ENCODE measurements around the gene SUGCT. TPM values are rescaled to one million over a fixed set of nuclear protein-coding genes. Genes with fewer than 3 reads are reported as not detected.

Gene SUGCT
- polyA plus RNA-seq, 1 donor = 18.8 TPM

GRCh38 chr7:40722242-40722641, 587.4 kb downstream of the SUGCT start:
- H3K27me3 ChIP-seq (ENCODE audit: control insufficient read depth, insufficient read depth, low read length) = no peaks in the 10 kb centered on the region
- H3K4me1 ChIP-seq (ENCODE audit: control insufficient read depth, insufficient read depth, low read length) = no peaks in the 10 kb centered on the region
- no peak overlapping the region for H3K27ac ChIP-seq (ENCODE audit: low read length)
- no peak for DNase-seq
- no peaks in the 10 kb centered on the region for H3K36me3 ChIP-seq (ENCODE audit: control insufficient read depth, insufficient read depth, low read length)
- no CpG with 5 or more reads among the region's 2 CpGs for WGBS (ENCODE audit: insufficient coverage, low lambda C conversion rate)
- H3K9me3 ChIP-seq (ENCODE audit: control insufficient read depth, low read depth, low read length) = no peaks in the 10 kb centered on the region
- H3K4me3 ChIP-seq (ENCODE audit: low read length) = no peak overlapping the region

DNA sequence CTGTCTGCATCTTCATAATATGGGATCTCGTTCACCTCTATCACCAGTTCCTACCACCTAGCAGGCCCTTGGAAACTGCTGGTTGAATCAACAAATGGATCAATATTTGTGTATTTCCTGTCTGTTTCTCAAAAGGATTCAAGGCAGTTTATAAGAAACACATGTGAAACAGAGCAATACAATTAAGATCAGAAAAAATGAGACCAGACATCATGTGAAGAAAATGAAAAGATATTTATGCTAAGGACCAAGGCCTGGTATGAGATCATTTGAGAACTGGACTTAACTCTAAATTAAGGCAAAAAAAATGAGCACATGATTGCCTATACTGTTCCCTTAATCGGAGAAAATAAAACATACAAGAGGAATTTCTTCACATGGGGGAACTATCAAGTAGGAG, 589.0 kb downstream of the SUGCT start:
- Histone ChIP-seq H3K9me3 (ENCODE audit: control insufficient read depth, low read depth, low read length) (no peaks in the 10 kb centered on the region), H3K27me3 (ENCODE audit: control insufficient read depth, insufficient read depth, low read length) (no peaks in the 10 kb centered on the region)

DNA sequence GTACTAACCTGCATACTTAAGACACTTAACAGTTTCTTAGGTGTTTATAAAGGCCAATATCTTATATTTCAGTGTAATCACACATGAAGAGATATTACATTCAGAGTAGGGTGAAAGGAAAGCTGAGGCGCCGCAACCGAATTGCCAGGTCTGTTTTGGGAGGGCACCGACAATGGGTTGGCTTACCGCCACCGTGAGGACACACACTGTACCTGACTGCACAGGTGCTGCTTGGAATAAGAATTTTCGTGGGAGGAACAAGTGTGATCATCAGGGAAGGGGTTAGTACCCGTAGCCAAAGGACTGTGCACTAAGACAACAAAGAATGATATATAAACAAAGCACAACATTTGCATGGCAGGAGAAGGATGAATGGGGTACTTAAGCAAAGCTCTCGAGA, 591.8 kb downstream of the SUGCT start:
- no peaks in the 10 kb centered on the region for H3K36me3 ChIP-seq (ENCODE audit: control insufficient read depth, insufficient read depth, low read length)
- H3K4me3 ChIP-seq (ENCODE audit: low read length) = no peak overlapping the region
- no peak for DNase-seq

More for the DNA sequence above, 589.0 kb downstream of the SUGCT start:
- no peak for DNase-seq
- Histone ChIP-seq H3K4me1 (ENCODE audit: control insufficient read depth, insufficient read depth, low read length) (no peaks in the 10 kb centered on the region), H3K36me3 (ENCODE audit: control insufficient read depth, insufficient read depth, low read length) (no peaks in the 10 kb centered on the region), H3K4me3 (ENCODE audit: low read length) (no peak overlapping the region), H3K27ac (ENCODE audit: low read length) (no peak overlapping the region)
- 100% methylated on average over 1 of the region's 2 CpGs for WGBS (ENCODE audit: insufficient coverage, low lambda C conversion rate)

DNA sequence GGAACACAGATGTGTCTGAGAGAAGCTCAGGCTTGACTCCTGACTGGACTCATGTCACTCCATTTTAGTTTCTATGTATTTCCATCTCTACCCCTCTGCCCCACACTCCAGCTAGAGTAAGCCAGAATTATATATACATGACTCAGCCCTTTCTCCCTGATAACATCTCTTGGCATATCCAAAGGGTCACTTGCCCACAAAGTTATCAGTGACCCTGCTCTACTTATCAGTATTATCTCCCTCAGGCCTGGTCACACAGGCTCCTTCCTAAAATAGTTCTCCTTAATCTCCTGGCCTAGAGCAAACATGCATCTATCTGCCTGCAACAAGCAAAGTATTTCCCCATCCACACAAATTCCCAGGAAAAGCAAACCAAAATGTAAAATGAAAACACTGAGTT, 598.3 kb downstream of the SUGCT start:
- Histone ChIP-seq H3K27ac (ENCODE audit: low read length) (no peak overlapping the region), H3K36me3 (ENCODE audit: control insufficient read depth, insufficient read depth, low read length) (no peaks in the 10 kb centered on the region), H3K4me3 (ENCODE audit: low read length) (no peak overlapping the region), H3K9me3 (ENCODE audit: control insufficient read depth, low read depth, low read length) (no peaks in the 10 kb centered on the region), H3K27me3 (ENCODE audit: control insufficient read depth, insufficient read depth, low read length) (no peaks in the 10 kb centered on the region), H3K4me1 (ENCODE audit: control insufficient read depth, insufficient read depth, low read length) (no peaks in the 10 kb centered on the region)
- no peak for DNase-seq

More for the DNA sequence above, 591.8 kb downstream of the SUGCT start:
- Histone ChIP-seq H3K27me3 (ENCODE audit: control insufficient read depth, insufficient read depth, low read length) (no peaks in the 10 kb centered on the region), H3K27ac (ENCODE audit: low read length) (no peak overlapping the region), H3K4me1 (ENCODE audit: control insufficient read depth, insufficient read depth, low read length) (no peaks in the 10 kb centered on the region), H3K9me3 (ENCODE audit: control insufficient read depth, low read depth, low read length) (no peaks in the 10 kb centered on the region)
- WGBS (ENCODE audit: insufficient coverage, low lambda C conversion rate) = 73% methylated on average over 3 of the region's 9 CpGs

DNA sequence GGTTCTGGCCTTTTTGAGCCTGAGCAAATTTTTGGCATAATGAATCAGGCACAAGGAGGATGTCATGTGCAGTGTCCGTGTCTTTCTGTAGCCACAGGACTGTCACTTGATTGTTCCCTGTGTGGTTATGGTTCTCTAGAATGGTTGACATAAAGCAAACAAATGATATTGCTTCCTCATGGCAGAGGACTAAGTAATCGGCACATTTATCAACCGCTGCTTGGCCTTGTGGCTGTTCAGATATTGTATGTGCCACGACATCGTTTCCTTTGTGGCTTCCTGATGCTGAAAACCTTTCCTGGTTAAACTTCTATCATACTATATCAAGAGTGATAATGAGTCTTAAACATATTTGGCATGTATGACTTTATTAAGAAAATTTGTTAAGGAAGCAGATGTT, 598.8 kb downstream of the SUGCT start:
- H3K4me3 ChIP-seq (ENCODE audit: low read length) = no peak overlapping the region
- no peak overlapping the region for H3K27ac ChIP-seq (ENCODE audit: low read length)
- no peak for DNase-seq
- H3K9me3 ChIP-seq (ENCODE audit: control insufficient read depth, low read depth, low read length) = no peaks in the 10 kb centered on the region
- H3K36me3 ChIP-seq (ENCODE audit: control insufficient read depth, insufficient read depth, low read length) = no peaks in the 10 kb centered on the region
- H3K4me1 ChIP-seq (ENCODE audit: control insufficient read depth, insufficient read depth, low read length) = no peaks in the 10 kb centered on the region
- no peaks in the 10 kb centered on the region for H3K27me3 ChIP-seq (ENCODE audit: control insufficient read depth, insufficient read depth, low read length)
- WGBS (ENCODE audit: insufficient coverage, low lambda C conversion rate) = no CpG with 5 or more reads among the region's 5 CpGs

GRCh38 chr7:40739257-40739656, 604.5 kb downstream of the SUGCT start:
- Histone ChIP-seq H3K4me3 (ENCODE audit: low read length) (no peak overlapping the region), H3K4me1 (ENCODE audit: control insufficient read depth, insufficient read depth, low read length) (no peaks in the 10 kb centered on the region), H3K36me3 (ENCODE audit: control insufficient read depth, insufficient read depth, low read length) (no peaks in the 10 kb centered on the region), H3K27ac (ENCODE audit: low read length) (no peak overlapping the region), H3K27me3 (ENCODE audit: control insufficient read depth, insufficient read depth, low read length) (no peaks in the 10 kb centered on the region), H3K9me3 (ENCODE audit: control insufficient read depth, low read depth, low read length) (peaks cover 3% of the 10 kb centered on the region)
- WGBS (ENCODE audit: insufficient coverage, low lambda C conversion rate) = 100% methylated on average over 2 of the region's 2 CpGs
- DNase-seq = no peak

GRCh38 chr7:40742270-40742669, 607.5 kb downstream of the SUGCT start:
- H3K4me1 ChIP-seq (ENCODE audit: control insufficient read depth, insufficient read depth, low read length) = no peaks in the 10 kb centered on the region
- H3K4me3 ChIP-seq (ENCODE audit: low read length) = no peak overlapping the region
- H3K9me3 ChIP-seq (ENCODE audit: control insufficient read depth, low read depth, low read length) = peaks cover 3% of the 10 kb centered on the region
- H3K27me3 ChIP-seq (ENCODE audit: control insufficient read depth, insufficient read depth, low read length) = no peaks in the 10 kb centered on the region
- no CpG with 5 or more reads among the region's 7 CpGs for WGBS (ENCODE audit: insufficient coverage, low lambda C conversion rate)
- no peaks in the 10 kb centered on the region for H3K36me3 ChIP-seq (ENCODE audit: control insufficient read depth, insufficient read depth, low read length)
- H3K27ac ChIP-seq (ENCODE audit: low read length) = no peak overlapping the region
- no peak for DNase-seq

DNA sequence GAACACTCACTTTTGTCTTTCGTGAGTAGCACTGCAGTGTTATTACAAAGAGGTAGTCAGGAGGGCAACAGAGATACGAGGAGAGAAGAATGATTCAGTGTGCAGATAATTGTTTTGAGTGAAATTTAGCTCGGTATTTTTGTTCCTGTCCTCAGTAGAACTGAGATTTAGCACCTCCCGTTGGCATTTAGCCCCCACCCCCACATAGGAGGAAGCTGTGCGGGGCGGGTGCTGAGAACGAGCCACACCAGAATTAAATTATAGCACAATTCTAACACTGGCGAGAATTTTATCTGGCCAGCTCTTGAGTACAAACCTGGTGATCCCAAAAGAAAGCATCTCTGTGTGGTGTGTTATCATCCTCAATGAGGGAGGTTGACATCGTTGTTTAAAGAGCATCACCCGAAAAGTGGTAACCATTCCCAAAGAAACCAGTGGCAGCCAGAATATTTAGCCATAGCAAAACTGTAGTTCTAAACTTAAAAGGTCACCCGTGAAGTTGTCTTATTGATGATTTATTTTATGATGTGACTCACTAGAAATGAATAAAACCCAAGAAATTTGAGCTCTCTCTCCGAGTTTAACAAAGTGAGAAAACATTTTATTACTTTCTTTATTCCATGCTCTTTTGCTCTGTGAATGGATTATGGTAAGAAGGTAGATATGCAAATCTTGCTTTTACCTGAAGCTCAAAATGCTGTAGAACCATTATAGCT, 612.2 kb downstream of the SUGCT start:
- Histone ChIP-seq H3K27me3 (ENCODE audit: control insufficient read depth, insufficient read depth, low read length) (no peaks in the 10 kb centered on the region), H3K36me3 (ENCODE audit: control insufficient read depth, insufficient read depth, low read length) (no peaks in the 10 kb centered on the region), H3K4me1 (ENCODE audit: control insufficient read depth, insufficient read depth, low read length) (no peaks in the 10 kb centered on the region), H3K9me3 (ENCODE audit: control insufficient read depth, low read depth, low read length) (no peaks in the 10 kb centered on the region), H3K27ac (ENCODE audit: low read length) (no peak overlapping the region), H3K4me3 (ENCODE audit: low read length) (no peak overlapping the region)
- DNase-seq = no peak
- 71% methylated on average over 2 of the region's 12 CpGs for WGBS (ENCODE audit: insufficient coverage, low lambda C conversion rate)

- no peaks in the 10 kb centered on the region for H3K9me3 ChIP-seq (ENCODE audit: control insufficient read depth, low read depth, low read length)
- no peaks in the 10 kb centered on the region for H3K4me1 ChIP-seq (ENCODE audit: control insufficient read depth, insufficient read depth, low read length)
- no peak for DNase-seq
- 91% methylated on average over 1 of the region's 2 CpGs for WGBS (ENCODE audit: insufficient coverage, low lambda C conversion rate)
- no peak overlapping the region for H3K27ac ChIP-seq (ENCODE audit: low read length)
- H3K27me3 ChIP-seq (ENCODE audit: control insufficient read depth, insufficient read depth, low read length) = no peaks in the 10 kb centered on the region
- no peak overlapping the region for H3K4me3 ChIP-seq (ENCODE audit: low read length)
- no peaks in the 10 kb centered on the region for H3K36me3 ChIP-seq (ENCODE audit: control insufficient read depth, insufficient read depth, low read length)
These were observed 613.1 kb downstream of the SUGCT start for GRCh38 chr7:40747856-40748255.

- 92% methylated on average over 2 of the region's 5 CpGs for WGBS (ENCODE audit: insufficient coverage, low lambda C conversion rate)
- H3K36me3 ChIP-seq (ENCODE audit: control insufficient read depth, insufficient read depth, low read length) = no peaks in the 10 kb centered on the region
- no peaks in the 10 kb centered on the region for H3K27me3 ChIP-seq (ENCODE audit: control insufficient read depth, insufficient read depth, low read length)
- no peak for DNase-seq
- no peak overlapping the region for H3K4me3 ChIP-seq (ENCODE audit: low read length)
- no peaks in the 10 kb centered on the region for H3K4me1 ChIP-seq (ENCODE audit: control insufficient read depth, insufficient read depth, low read length)
- H3K27ac ChIP-seq (ENCODE audit: low read length) = no peak overlapping the region
- H3K9me3 ChIP-seq (ENCODE audit: control insufficient read depth, low read depth, low read length) = no peaks in the 10 kb centered on the region
These were observed 615.1 kb downstream of the SUGCT start for GRCh38 chr7:40749877-40750276.

GRCh38 chr7:40753455-40753854, 618.6 kb downstream of the SUGCT start:
- 79% methylated on average over 2 of the region's 2 CpGs for WGBS (ENCODE audit: insufficient coverage, low lambda C conversion rate)
- no peak overlapping the region for H3K4me3 ChIP-seq (ENCODE audit: low read length)
- no peak for DNase-seq
- no peaks in the 10 kb centered on the region for H3K9me3 ChIP-seq (ENCODE audit: control insufficient read depth, low read depth, low read length)
- no peaks in the 10 kb centered on the region for H3K36me3 ChIP-seq (ENCODE audit: control insufficient read depth, insufficient read depth, low read length)
- no peaks in the 10 kb centered on the region for H3K27me3 ChIP-seq (ENCODE audit: control insufficient read depth, insufficient read depth, low read length)
- H3K27ac ChIP-seq (ENCODE audit: low read length) = no peak overlapping the region
- no peaks in the 10 kb centered on the region for H3K4me1 ChIP-seq (ENCODE audit: control insufficient read depth, insufficient read depth, low read length)
